Neutrophil (primary cell): ENCODE results near the gene BCAS3.

ENCODE experiments used
- H3K27ac ChIP-seq: fragments of 200-600 bp; sonication (generic); 2 replicates; pipeline ENCODE4 v1.5.1; 2016; ENCODE audit warnings: mild to moderate bottlenecking, moderate library complexity
- H3K27me3 ChIP-seq: fragments of 200-600 bp; sonication (generic); 2 replicates; pipeline ENCODE4 v1.6.0; 2016; ENCODE audit warnings: mild to moderate bottlenecking
- H3K36me3 ChIP-seq: fragments of 200-600 bp; sonication (generic); 2 replicates; pipeline ENCODE4 v1.5.1; 2017
- H3K4me1 ChIP-seq, 2 experiments: fragments of 200-600 bp in 1 of 2; sonication (generic) in 1 of 2; 1 replicate in 1 of 2; 2 replicates in 1 of 2; pipeline versions ENCODE4 v1.5.1 to v1.6.1; 2013 to 2016; ENCODE audit warnings: low read depth in 1 of 2, low read length in 1 of 2, mild to moderate bottlenecking in 1 of 2, moderate library complexity in 1 of 2; ENCODE audit not compliant: control insufficient read depth in 1 of 2, insufficient read depth in 1 of 2
- H3K4me3 ChIP-seq, 2 experiments: fragments of 200-600 bp in 1 of 2; sonication (generic) in 1 of 2; 1 replicate in 1 of 2; 2 replicates in 1 of 2; pipeline ENCODE4 v1.5.1; 2013 to 2016; ENCODE audit warnings: low read depth in 1 of 2, low read length in 1 of 2, mild to moderate bottlenecking in 1 of 2, moderate library complexity in 1 of 2
- H3K9me3 ChIP-seq: fragments of 200-600 bp; sonication (generic); 2 replicates; pipeline ENCODE4 v1.5.1; 2016
- TF ChIP-seq, protein P1 (sequence below): fragments of 200-600 bp; sonication (generic); IDR thresholded peaks from 2 replicates; pipeline ENCODE4 v1.5.1; 2016; ENCODE audit warnings: antibody characterized with exemption

BCAS3 gene

GRCh38 chr17:61360318-61360943 lies 682.8 kb downstream of the BCAS3 start:
- no peak overlapping the region for H3K4me3 ChIP-seq
- no peaks in the 10 kb centered on the region for H3K4me1 ChIP-seq
- TF ChIP-seq, protein P1, sequence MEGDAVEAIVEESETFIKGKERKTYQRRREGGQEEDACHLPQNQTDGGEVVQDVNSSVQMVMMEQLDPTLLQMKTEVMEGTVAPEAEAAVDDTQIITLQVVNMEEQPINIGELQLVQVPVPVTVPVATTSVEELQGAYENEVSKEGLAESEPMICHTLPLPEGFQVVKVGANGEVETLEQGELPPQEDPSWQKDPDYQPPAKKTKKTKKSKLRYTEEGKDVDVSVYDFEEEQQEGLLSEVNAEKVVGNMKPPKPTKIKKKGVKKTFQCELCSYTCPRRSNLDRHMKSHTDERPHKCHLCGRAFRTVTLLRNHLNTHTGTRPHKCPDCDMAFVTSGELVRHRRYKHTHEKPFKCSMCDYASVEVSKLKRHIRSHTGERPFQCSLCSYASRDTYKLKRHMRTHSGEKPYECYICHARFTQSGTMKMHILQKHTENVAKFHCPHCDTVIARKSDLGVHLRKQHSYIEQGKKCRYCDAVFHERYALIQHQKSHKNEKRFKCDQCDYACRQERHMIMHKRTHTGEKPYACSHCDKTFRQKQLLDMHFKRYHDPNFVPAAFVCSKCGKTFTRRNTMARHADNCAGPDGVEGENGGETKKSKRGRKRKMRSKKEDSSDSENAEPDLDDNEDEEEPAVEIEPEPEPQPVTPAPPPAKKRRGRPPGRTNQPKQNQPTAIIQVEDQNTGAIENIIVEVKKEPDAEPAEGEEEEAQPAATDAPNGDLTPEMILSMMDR = no peak
- H3K9me3 ChIP-seq = no peaks in the 10 kb centered on the region
- H3K27me3 ChIP-seq = peaks cover 5% of the 10 kb centered on the region
- no peak overlapping the region for H3K27ac ChIP-seq
- no peaks in the 10 kb centered on the region for H3K36me3 ChIP-seq

DNA sequence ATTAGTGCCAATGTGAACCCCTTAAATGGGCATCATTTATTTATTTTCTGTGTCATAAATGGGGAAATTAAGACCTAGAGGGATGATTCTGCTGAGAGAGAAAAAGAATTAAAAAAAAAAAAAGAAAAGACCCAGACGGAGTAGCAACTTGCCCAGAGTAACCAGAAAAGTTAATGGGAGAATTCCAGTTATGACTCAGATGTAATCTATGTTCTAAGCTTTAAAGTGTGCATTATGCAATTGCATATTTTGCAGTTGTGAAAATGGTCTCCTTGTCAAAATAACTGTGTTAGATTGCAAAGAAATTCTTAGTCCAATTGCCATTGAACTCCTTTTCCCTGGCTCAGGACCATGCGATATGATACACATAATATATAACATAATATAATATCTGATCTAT lies 683.4 kb downstream of the BCAS3 start:
- TF ChIP-seq, protein P1 = no peak

DNA sequence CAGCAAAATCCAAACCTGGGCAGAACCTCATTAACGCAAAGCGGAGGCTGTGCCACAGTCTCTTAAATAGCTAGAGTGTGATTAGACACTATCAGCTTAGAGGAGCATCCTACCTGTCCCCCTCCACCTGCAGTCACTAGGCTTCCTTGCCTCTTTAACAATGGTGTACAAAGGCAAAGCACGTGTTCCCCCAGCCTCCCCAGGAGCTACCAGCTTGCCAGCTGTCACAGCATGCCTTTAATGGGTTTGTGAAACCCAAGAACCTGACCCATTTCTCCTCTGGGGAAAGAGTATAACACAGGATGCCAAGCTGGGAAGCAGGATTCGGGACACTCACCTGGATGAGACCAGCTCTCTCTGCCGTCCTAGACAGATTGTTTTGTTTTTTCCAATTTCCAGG lies 684.7 kb downstream of the BCAS3 start:
- H3K4me1 ChIP-seq = no peaks in the 10 kb centered on the region
- peaks cover 5% of the 10 kb centered on the region for H3K27me3 ChIP-seq
- no peaks in the 10 kb centered on the region for H3K36me3 ChIP-seq
- H3K4me3 ChIP-seq = no peak overlapping the region
- H3K27ac ChIP-seq = no peak overlapping the region
- no peaks in the 10 kb centered on the region for H3K9me3 ChIP-seq
- TF ChIP-seq, protein P1 = no peak

More for the DNA sequence above, 683.4 kb downstream of the BCAS3 start:
- no peak overlapping the region for H3K4me3 ChIP-seq
- H3K27me3 ChIP-seq = peaks cover 5% of the 10 kb centered on the region
- H3K27ac ChIP-seq = no peak overlapping the region
- no peaks in the 10 kb centered on the region for H3K4me1 ChIP-seq
- H3K9me3 ChIP-seq = no peaks in the 10 kb centered on the region
- no peaks in the 10 kb centered on the region for H3K36me3 ChIP-seq

DNA sequence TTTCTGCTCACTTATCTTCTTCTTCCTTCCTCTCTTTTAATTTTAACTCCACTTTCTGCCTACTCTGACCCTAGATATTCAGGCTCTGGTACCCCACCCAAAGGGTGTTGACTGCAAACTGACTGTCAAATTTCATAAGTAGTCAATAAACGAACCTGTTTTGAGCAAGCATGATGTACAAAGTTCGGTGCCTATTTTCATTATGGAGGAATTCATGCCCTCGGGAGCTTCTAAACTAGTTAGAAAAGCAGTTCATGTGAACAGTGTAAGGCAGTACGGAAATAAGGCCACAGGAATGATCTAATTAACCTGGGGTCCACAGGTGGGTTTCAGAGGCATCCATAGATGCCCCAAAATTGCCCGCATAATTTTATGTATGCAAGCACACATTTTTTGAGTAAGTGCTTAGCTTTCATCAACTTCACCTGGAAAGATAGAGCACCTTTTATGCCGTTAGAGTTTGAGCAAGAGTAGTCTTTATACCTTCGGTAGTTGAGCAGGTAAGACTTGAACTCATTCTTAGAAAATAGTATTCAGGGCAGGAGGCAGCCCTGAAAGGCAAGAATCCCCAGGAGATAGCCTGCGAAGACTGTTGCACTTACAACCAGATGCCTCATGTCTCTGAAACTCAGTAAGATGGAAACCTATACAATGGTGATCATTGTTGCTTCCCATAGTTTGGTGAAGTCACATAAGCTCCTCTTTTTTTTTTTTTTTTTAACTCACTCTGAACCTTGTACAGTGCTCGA lies 685.4 kb downstream of the BCAS3 start:
- Histone ChIP-seq H3K36me3 (no peaks in the 10 kb centered on the region), H3K27me3 (peaks cover 5% of the 10 kb centered on the region), H3K9me3 (no peaks in the 10 kb centered on the region), H3K27ac (no peak overlapping the region), H3K4me1 (no peaks in the 10 kb centered on the region), H3K4me3 (no peak overlapping the region)
- TF ChIP-seq, protein P1 = no peak

- H3K4me3 ChIP-seq = no peak overlapping the region
- peaks cover 5% of the 10 kb centered on the region for H3K27me3 ChIP-seq
- TF ChIP-seq, protein P1 = no peak
- no peak overlapping the region for H3K27ac ChIP-seq
- no peaks in the 10 kb centered on the region for H3K36me3 ChIP-seq
- H3K9me3 ChIP-seq = no peaks in the 10 kb centered on the region
- H3K4me1 ChIP-seq = no peaks in the 10 kb centered on the region
These were observed 686.2 kb downstream of the BCAS3 start for GRCh38 chr17:61363601-61364462.
